Dermis blood vessel endothelial cell (primary cell): ENCODE data around the gene AMPD2. TPM values are rescaled to one million over a fixed set of nuclear protein-coding genes. Genes with fewer than 3 reads are reported as not detected.

Experiments
- DNase-seq: peaks from one replicate; pipeline ENCODE4 v3.0.0; 2010
- total RNA-seq: library from RNA; depleted of rRNA; stranded (reverse); fragments of >200 nt; gene quantifications from 2 replicates; pipeline ENCODE4 v1.2.3, GENCODE V29; 2014

Gene AMPD2
- total RNA-seq, result 32.0 and 40.4 TPM in 2 replicates

- DNase-seq, result peak; percentile 73
These were observed at the start of gene AMPD2, which contains the start of gene GNAT2 for GRCh38 chr1:109619576-109620400. Gene AMPD2, plus strand, starts transcription at chr1:109619837. Its CDS starts 1,339 bp downstream, at chr1:109621176. Gene GNAT2, minus strand, starts transcription at chr1:109619616. Its CDS starts 6,746 bp downstream, at chr1:109612870.

GRCh38 chr1:109570414-109570813 is 49.2 kb upstream of the AMPD2 start:
- DNase-seq, result peak; percentile 23

- DNase-seq, result no peak
These were observed 45.9 kb upstream of the AMPD2 start for GRCh38 chr1:109573785-109574184.

- DNase-seq, result no peak
These were observed 40.6 kb upstream of the AMPD2 start for GRCh38 chr1:109578947-109579443.

- no peak for DNase-seq
These were observed 40.1 kb upstream of the AMPD2 start for GRCh38 chr1:109579491-109579890.

GRCh38 chr1:109582021-109582420 is 37.6 kb upstream of the AMPD2 start:
- no peak for DNase-seq

GRCh38 chr1:109584766-109585165 is 34.9 kb upstream of the AMPD2 start:
- no peak for DNase-seq

- DNase-seq, result no peak
These were observed 33.6 kb upstream of the AMPD2 start for GRCh38 chr1:109586055-109586454.

GRCh38 chr1:109589177-109589576 is 30.5 kb upstream of the AMPD2 start:
- no peak for DNase-seq

GRCh38 chr1:109589679-109590078 is 30.0 kb upstream of the AMPD2 start:
- no peak for DNase-seq

GRCh38 chr1:109592916-109593315 is 26.7 kb upstream of the AMPD2 start:
- DNase-seq, result no peak

GRCh38 chr1:109595531-109595930 is 24.1 kb upstream of the AMPD2 start:
- peak; percentile 67 for DNase-seq

- DNase-seq, result no peak
These were observed 21.5 kb upstream of the AMPD2 start for GRCh38 chr1:109598156-109598555.

- no peak for DNase-seq
These were observed 21.0 kb upstream of the AMPD2 start for GRCh38 chr1:109598655-109599054.

- DNase-seq, result no peak
These were observed 16.4 kb upstream of the AMPD2 start for GRCh38 chr1:109603229-109603628.

- no peak for DNase-seq
These were observed 14.3 kb upstream of the AMPD2 start for GRCh38 chr1:109605381-109605780.

GRCh38 chr1:109609881-109610280 is 9.8 kb upstream of the AMPD2 start:
- DNase-seq, result no peak

- DNase-seq, result no peak
These were observed 8.9 kb upstream of the AMPD2 start for GRCh38 chr1:109610609-109611307.

- no peak for DNase-seq
These were observed 8.2 kb upstream of the AMPD2 start for GRCh38 chr1:109611308-109611990.

- peak; percentile 53 for DNase-seq
These were observed 6.1 kb upstream of the AMPD2 start for GRCh38 chr1:109613361-109614147.

GRCh38 chr1:109615879-109616278 is 3.8 kb upstream of the AMPD2 start:
- peak; percentile 86 for DNase-seq

GRCh38 chr1:109616391-109616790 is 3.2 kb upstream of the AMPD2 start:
- no peak for DNase-seq
